SK-N-SH (cell line): ENCODE data around the gene CPNE1.

ENCODE experiments used
- POLR2AphosphoS5 ChIP-seq: IDR thresholded peaks from 2 replicates; pipeline ENCODE4 v1.6.1; 2012; ENCODE audit warnings: low read depth, low read length
- RAD21 ChIP-seq: IDR thresholded peaks from 2 replicates; pipeline ENCODE4 v1.6.1; 2012; ENCODE audit warnings: mild to moderate bottlenecking, low read length
- SIN3A ChIP-seq: IDR thresholded peaks from 2 replicates; pipeline ENCODE4 v1.6.1; 2012; ENCODE audit warnings: low read depth, mild to moderate bottlenecking, low read length, moderate library complexity, borderline replicate concordance
- TF ChIP-seq, protein P1 (sequence below): fragments of 200-600 bp; sonication (generic); IDR thresholded peaks from 2 replicates; pipeline ENCODE4 v1.6.1; 2017; ENCODE audit warnings: antibody characterized with exemption, mild to moderate bottlenecking, moderate library complexity
- TF ChIP-seq, protein P2 (sequence below): IDR thresholded peaks from 2 replicates; pipeline ENCODE4 v1.4.0; 2012; ENCODE audit warnings: low read depth, borderline replicate concordance

DNA sequence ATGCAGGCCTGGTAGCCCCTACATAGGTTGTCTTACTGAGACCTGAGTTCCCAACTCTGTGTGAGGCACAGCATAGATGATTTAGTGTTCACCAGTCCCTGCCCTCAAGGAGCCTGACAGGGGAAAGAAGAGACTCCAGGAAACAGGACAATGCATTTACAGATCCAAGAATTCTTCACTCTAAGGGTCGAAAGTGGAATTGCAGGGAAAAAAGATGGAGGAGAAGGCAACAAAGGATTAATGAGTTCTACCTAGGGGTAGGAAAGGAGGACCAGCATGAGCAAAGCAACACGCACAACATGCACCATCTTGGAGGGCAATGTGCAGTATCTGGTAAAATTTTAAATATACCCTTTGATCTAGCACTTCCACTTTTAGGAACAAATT lies 43.1 kb downstream of the CPNE1 start:
- TF ChIP-seq, protein P1, sequence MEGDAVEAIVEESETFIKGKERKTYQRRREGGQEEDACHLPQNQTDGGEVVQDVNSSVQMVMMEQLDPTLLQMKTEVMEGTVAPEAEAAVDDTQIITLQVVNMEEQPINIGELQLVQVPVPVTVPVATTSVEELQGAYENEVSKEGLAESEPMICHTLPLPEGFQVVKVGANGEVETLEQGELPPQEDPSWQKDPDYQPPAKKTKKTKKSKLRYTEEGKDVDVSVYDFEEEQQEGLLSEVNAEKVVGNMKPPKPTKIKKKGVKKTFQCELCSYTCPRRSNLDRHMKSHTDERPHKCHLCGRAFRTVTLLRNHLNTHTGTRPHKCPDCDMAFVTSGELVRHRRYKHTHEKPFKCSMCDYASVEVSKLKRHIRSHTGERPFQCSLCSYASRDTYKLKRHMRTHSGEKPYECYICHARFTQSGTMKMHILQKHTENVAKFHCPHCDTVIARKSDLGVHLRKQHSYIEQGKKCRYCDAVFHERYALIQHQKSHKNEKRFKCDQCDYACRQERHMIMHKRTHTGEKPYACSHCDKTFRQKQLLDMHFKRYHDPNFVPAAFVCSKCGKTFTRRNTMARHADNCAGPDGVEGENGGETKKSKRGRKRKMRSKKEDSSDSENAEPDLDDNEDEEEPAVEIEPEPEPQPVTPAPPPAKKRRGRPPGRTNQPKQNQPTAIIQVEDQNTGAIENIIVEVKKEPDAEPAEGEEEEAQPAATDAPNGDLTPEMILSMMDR, result peak; percentile 19; the same call in 1 of the 2 replicates
- TF ChIP-seq, protein P2, sequence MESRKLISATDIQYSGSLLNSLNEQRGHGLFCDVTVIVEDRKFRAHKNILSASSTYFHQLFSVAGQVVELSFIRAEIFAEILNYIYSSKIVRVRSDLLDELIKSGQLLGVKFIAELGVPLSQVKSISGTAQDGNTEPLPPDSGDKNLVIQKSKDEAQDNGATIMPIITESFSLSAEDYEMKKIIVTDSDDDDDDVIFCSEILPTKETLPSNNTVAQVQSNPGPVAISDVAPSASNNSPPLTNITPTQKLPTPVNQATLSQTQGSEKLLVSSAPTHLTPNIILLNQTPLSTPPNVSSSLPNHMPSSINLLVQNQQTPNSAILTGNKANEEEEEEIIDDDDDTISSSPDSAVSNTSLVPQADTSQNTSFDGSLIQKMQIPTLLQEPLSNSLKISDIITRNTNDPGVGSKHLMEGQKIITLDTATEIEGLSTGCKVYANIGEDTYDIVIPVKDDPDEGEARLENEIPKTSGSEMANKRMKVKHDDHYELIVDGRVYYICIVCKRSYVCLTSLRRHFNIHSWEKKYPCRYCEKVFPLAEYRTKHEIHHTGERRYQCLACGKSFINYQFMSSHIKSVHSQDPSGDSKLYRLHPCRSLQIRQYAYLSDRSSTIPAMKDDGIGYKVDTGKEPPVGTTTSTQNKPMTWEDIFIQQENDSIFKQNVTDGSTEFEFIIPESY, result no peak
- TF ChIP-seq RAD21 (no peak), POLR2AphosphoS5 (no peak), SIN3A (no peak)
